ENCODE data around the gene TBX4.
"Not testable (repeated sequence)": the region's sequence is repeated elsewhere in the genome, so short reads cannot be mapped to it uniquely, and the experiment has no call there.

The TBX4 gene

DNA sequence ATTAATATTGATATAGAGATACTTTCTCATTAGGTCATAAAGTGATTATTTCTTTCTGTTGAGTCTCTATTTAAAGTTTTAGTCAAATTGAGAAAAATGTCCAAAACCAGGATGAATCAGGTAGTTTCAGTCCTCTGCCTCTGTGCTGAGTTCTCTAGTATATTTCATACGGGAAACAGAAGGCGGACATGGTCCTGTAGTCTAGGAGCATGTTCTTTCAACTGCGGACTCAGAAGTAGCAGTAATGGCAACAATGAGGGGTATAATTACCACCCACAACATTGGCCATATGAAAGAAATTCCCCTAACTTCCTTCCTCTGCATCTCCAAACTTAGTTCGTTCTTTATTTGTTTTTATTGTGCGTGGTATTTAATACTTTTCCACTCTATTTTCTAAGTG, 50.1 kb downstream of the TBX4 start:
- no peak for DNase-seq

GRCh38 chr17:61503961-61504360, 51.7 kb downstream of the TBX4 start:
- no peak for DNase-seq

- no peak for DNase-seq
Observed at GRCh38 chr17:61504697-61505096, 52.5 kb downstream of the TBX4 start.

- DNase-seq = no peak
Observed at GRCh38 chr17:61505846-61506627, 53.8 kb downstream of the TBX4 start.

GRCh38 chr17:61507383-61508066, 55.3 kb downstream of the TBX4 start:
- DNase-seq = no peak

DNA sequence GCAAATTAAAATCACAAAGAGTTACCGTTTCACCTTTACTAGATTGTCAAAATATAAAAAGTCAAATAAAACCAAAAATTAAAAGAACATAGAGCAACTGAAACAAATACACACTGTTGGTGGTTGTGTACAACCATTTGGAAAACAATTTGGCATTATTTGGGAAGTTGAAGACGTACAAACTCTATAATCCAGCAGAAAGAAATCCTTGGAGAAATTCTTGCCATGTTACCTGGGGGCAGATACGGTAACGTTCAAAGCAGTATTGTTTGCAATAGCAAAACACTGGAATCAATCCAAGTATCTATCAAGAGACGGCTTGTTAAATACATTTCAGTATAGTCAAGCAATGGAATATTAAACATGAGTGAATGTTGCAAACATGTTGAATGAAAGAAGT, 56.7 kb downstream of the TBX4 start:
- no peak for DNase-seq

GRCh38 chr17:61509454-61509853, 57.2 kb downstream of the TBX4 start:
- DNase-seq = not testable (repeated sequence)

GRCh38 chr17:61510237-61510636, 58.0 kb downstream of the TBX4 start:
- DNase-seq = no peak

DNA sequence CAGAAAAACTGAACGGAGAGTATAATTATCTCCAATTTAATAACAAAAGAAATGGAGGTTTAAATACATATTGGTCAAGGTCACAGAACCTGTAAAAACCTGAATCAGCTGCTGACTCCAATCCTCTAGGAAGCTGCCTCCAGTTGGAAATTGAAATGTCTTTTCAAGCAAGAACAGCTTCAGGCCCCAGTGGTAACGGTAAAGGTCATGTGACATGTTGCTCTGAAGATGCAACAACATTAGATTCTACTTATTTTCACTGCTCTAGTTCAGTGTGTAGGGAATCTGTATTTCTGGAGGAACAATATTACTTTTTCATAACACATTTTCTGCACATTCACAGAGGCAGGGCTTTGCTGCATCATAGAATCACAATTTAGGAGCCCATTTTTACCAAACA, 58.8 kb downstream of the TBX4 start:
- DNase-seq = no peak

GRCh38 chr17:61511480-61512182, 59.4 kb downstream of the TBX4 start:
- DNase-seq = no peak

DNA sequence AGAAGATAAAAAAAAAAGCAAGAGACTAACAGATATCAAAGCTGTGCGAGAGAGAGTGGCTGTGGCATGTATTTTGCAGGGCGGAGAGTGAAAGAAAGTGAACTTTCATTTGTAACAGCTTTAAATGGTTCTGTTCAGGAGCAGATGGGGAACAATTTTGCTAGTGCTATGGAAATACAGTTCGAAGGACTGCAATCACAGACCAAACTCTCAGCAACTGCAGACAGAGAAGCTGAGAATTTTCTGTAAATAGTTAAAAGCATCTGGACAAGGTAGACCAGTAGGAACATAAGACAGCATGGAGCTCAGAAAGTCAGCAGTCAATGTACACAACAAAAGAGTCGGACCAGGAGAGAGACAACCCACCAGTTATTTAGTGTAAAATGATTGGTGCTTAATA, 62.3 kb downstream of the TBX4 start:
- DNase-seq = no peak

DNA sequence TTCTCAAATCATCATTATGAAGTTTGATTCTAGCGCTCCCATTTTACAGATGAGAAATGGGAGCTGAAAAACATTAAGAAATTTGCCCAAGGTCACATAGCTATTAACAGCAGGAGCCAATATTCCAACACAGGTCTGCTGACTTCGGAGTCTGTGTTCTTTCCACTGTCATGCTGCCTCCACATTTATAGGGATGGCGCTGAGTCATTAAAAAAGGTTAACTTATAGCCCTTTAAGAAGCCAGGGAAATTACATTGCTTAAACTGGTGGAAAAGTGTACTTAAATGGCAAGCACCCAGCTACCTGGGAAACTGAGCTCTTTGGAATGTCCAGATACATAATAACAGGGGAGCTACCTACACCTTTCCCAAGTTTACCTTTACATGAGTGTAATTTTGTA, 65.0 kb downstream of the TBX4 start:
- DNase-seq = no peak

DNA sequence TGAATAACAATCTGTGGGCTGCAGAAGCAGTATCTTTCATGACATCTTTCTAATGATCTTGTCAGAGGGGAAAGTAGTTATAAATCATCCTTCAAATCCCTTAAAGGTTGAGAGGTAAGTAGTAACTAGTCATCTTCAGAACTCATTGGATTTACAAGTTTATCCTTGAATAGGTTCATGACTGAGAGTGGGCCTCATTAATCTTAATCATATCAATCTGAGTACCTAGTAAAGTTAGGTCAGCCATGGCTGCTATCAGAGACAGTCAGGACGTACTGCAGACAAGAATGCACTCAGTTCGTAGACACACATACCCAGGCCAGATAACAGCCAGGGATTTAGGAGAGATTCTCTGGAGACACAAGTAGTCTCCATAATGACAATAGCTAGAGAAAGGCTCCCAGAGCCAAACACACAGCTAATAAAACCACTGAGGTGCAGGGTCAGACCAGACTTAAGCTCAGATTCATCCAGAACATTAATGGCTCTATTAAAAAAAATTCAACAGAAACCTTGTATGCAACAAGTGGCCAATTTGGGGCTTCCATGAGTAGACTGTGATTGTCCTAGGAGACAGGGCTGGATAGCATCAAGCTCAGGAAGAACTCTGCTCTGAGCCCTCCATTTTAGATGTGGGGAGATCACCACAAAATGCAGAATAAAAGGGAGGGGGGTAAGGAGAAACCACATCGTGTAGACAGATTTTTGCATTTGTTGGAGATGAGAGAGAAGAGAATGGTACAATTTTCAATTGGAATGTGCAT, 65.8 kb downstream of the TBX4 start:
- no peak for DNase-seq

GRCh38 chr17:61519139-61519538, 66.9 kb downstream of the TBX4 start:
- no peak for DNase-seq

GRCh38 chr17:61519754-61520440, 67.7 kb downstream of the TBX4 start:
- no peak for DNase-seq

- DNase-seq = no peak
Observed at GRCh38 chr17:61520897-61521296, 68.7 kb downstream of the TBX4 start.

GRCh38 chr17:61522088-61522487, 69.9 kb downstream of the TBX4 start:
- DNase-seq = no peak

GRCh38 chr17:61524319-61524718, 72.1 kb downstream of the TBX4 start:
- DNase-seq = no peak

DNA sequence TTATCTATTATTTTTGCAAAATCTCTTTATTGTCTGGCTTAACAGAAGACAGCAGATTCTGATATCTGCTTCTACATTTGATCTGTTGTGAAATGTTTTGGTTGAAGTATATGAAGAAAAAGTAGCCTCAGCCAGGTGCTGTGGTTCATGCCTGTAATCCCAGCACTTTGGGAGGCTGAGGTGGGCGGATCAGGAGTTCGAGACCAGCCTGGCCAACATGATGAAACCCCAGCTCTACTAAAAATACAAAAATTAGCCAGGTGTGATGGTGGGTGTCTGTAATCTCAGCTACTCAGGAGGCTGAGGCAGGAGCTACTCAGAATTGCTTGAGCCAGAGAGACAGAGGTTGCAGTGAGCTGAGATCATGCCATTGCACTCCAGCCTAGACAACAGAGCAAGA, 75.2 kb downstream of the TBX4 start:
- DNase-seq = not testable (repeated sequence)

GRCh38 chr17:61528171-61528570, 75.9 kb downstream of the TBX4 start:
- no peak for DNase-seq

DNA sequence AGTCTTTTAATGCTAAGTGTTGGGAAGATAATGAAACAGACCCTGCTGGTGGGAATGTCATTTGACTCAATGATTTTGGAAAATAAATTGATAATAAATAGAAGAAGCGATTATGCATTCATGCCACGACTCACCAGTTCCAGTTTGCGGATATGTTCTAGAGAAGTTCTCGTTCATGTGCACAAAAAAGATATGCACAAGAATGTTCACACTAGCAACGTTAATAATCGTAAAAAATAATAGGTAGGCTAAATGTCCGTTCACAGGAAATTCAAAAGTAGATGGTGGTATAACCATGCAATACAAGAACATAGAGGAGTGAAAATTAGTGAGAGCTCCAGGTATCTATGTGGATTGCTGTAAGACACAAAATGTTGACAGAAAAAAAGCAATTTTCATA, 79.0 kb downstream of the TBX4 start:
- no peak for DNase-seq

DNA sequence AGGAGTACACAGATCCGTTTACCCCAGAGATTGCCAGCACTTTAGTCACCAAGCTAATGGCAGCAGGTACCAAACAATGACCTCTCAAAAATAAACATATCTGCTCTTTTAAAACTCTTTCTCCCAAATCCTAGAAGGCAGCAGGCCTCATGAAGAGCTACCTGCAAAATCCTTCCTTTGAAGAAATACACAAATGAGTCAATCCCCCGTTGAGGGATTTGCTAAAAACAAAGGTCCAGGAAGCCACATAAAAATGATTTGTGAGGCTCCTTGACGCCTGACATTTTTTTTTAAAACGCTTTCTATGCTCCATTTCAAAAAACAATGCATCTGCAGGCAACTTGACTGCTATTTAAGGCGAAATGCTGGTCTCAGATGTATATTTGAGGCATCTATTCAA, 80.6 kb downstream of the TBX4 start:
- no peak for DNase-seq

DNA sequence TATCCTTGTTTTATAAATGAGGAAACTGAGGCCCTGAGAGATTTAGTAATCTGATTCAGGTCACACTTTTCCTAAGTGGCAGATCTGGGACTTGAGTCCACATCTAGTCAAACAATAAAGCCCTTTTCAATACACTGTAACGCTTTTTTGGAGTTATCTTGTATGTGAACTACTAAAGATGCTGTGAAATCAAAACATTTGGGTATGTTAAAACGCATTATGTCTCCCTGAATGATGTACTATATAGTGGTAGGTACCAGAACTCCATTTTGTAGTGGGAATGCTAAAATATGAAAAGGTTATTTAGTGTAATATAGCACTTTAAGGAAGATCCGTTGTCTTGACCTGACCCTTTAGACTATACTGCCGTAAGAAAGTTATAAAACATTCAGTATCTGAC, 81.6 kb downstream of the TBX4 start:
- DNase-seq = no peak

Measured in NCI-H524 treated with DMSO at 0.1 percent for 48 hours (cell line).